WTC11 (cell line): ENCODE results near the gene GATC. TPM values are rescaled to one million over a fixed set of nuclear protein-coding genes. Genes with fewer than 3 reads are reported as not detected.

ENCODE experiments used
- ATAC-seq: fragments of 200-7000 bp; cut with Tn5 transposase; 2 replicates; pipeline ENCODE4 v1.10.0; 2021; ENCODE audit warnings: mild to moderate bottlenecking, moderate library complexity
- CTCF ChIA-PET: fragments of 300-600 bp; sonication (Branson Sonifier 250); formaldehyde crosslinking; loops from one replicate; lab custom pipeline; 2021; ENCODE audit warnings: antibody characterized with exemption; lab: Charles Lee
- POLR2A ChIA-PET: fragments of 350-600 bp; sonication (Branson Sonifier 250); formaldehyde crosslinking; loops from one replicate; lab custom pipeline; 2021; ENCODE audit warnings: antibody characterized with exemption; lab: Charles Lee
- DNase-seq: peaks from one replicate; pipeline ENCODE4 v3.0.0; 2021; ENCODE audit warnings: low spot score
- H3K27ac Mint-ChIP-seq: 2 replicates; pipeline ENCODE4 v1.8.0; 2021; ENCODE audit warnings: mixed read lengths
- H3K27me3 Mint-ChIP-seq: 2 replicates; pipeline ENCODE4 v1.8.0; 2021; ENCODE audit warnings: low read depth, mild to moderate bottlenecking, moderate library complexity, mixed read lengths
- H3K36me3 Mint-ChIP-seq: 2 replicates; pipeline ENCODE4 v1.8.0; 2021; ENCODE audit warnings: mixed read lengths
- H3K4me1 Mint-ChIP-seq: 2 replicates; pipeline ENCODE4 v1.8.0; 2022; ENCODE audit warnings: mixed read lengths
- H3K4me3 Mint-ChIP-seq: 2 replicates; pipeline ENCODE4 v1.8.0; 2021; ENCODE audit warnings: mild to moderate bottlenecking, moderate library complexity, mixed read lengths
- H3K9me3 Mint-ChIP-seq: 2 replicates; pipeline ENCODE4 v1.8.0; 2021; ENCODE audit warnings: mixed read lengths
- AR ChIP-seq: fragments of 250-450 bp; sonication (Bioruptor Pico); IDR thresholded peaks from 2 replicates; pipeline ENCODE4 v1.9.0; 2021; ENCODE audit warnings: mild to moderate bottlenecking
- ATF1 ChIP-seq: sonication (generic); formaldehyde crosslinking; IDR thresholded peaks from 2 replicates; pipeline ENCODE4 v1.8.1; 2023; ENCODE audit warnings: mild to moderate bottlenecking, moderate library complexity, missing genetic modification reagents
- ESRRA ChIP-seq: sonication (generic); formaldehyde crosslinking; IDR thresholded peaks from 2 replicates; pipeline ENCODE4 v1.8.1; 2022; ENCODE audit warnings: mild to moderate bottlenecking, missing genetic modification reagents, borderline replicate concordance
- FOXP1 ChIP-seq: sonication (generic); formaldehyde crosslinking; IDR thresholded peaks from 2 replicates; pipeline ENCODE4 v1.8.0; 2022; ENCODE audit warnings: missing genetic modification reagents, mild to moderate bottlenecking, moderate library complexity, borderline replicate concordance
- GABPB1 ChIP-seq: sonication (generic); formaldehyde crosslinking; IDR thresholded peaks from 2 replicates; pipeline ENCODE4 v1.8.1; 2023; ENCODE audit warnings: mild to moderate bottlenecking, missing genetic modification reagents
- GRHL2 ChIP-seq: fragments of 250-450 bp; sonication (Bioruptor Pico); IDR thresholded peaks from 2 replicates; pipeline ENCODE4 v1.8.0; 2022; ENCODE audit warnings: mild to moderate bottlenecking, moderate library complexity; ENCODE audit not compliant: insufficient replicate concordance, severe bottlenecking
- HMGA2 ChIP-seq: fragments of 250-450 bp; sonication (Bioruptor Pico); IDR thresholded peaks from 2 replicates; pipeline ENCODE4 v1.4.0; 2021; ENCODE audit warnings: mild to moderate bottlenecking, moderate library complexity
- HMGXB4 ChIP-seq: sonication (generic); formaldehyde crosslinking; IDR thresholded peaks from 2 replicates; pipeline ENCODE4 v1.8.1; 2023; ENCODE audit warnings: mild to moderate bottlenecking, moderate library complexity, missing genetic modification reagents
- IRF1 ChIP-seq: sonication (generic); formaldehyde crosslinking; IDR thresholded peaks from 2 replicates; pipeline ENCODE4 v1.8.0; 2023; ENCODE audit warnings: missing genetic modification reagents
- KAT7 ChIP-seq: sonication (generic); formaldehyde crosslinking; IDR thresholded peaks from 2 replicates; pipeline ENCODE4 v1.8.1; 2023; ENCODE audit warnings: missing genetic modification reagents, mild to moderate bottlenecking, borderline replicate concordance
- NR2C2 ChIP-seq: sonication (generic); formaldehyde crosslinking; IDR thresholded peaks from 2 replicates; pipeline ENCODE4 v1.8.0; 2022; ENCODE audit warnings: mild to moderate bottlenecking, missing genetic modification reagents
- OVOL2 ChIP-seq: fragments of 250-450 bp; sonication (Bioruptor Pico); IDR thresholded peaks from 2 replicates; pipeline ENCODE4 v1.9.0; 2021; ENCODE audit warnings: mild to moderate bottlenecking, borderline replicate concordance
- PRDM15 ChIP-seq: sonication (generic); formaldehyde crosslinking; IDR thresholded peaks from 2 replicates; pipeline ENCODE4 v1.8.0; 2022; ENCODE audit warnings: missing genetic modification reagents
- SOX15 ChIP-seq: fragments of 250-450 bp; sonication (Bioruptor Pico); IDR thresholded peaks from 2 replicates; pipeline ENCODE4 v1.9.0; 2021; ENCODE audit warnings: mild to moderate bottlenecking
- STAT6 ChIP-seq: sonication (generic); formaldehyde crosslinking; conservative IDR thresholded peaks from 2 replicates; pipeline ENCODE4 v1.8.1; 2023; ENCODE audit warnings: mild to moderate bottlenecking, low read depth, missing genetic modification reagents, moderate library complexity
- TCF7 ChIP-seq: sonication (generic); formaldehyde crosslinking; IDR thresholded peaks from 2 replicates; pipeline ENCODE4 v1.8.0; 2022; ENCODE audit warnings: mild to moderate bottlenecking, low read depth, missing genetic modification reagents, moderate library complexity
- TP53 ChIP-seq: sonication (generic); formaldehyde crosslinking; IDR thresholded peaks from 2 replicates; pipeline ENCODE4 v1.8.1; 2023; ENCODE audit warnings: mild to moderate bottlenecking, missing genetic modification reagents
- ZNF138 ChIP-seq: sonication (generic); formaldehyde crosslinking; conservative IDR thresholded peaks from 2 replicates; pipeline ENCODE4 v1.8.1; 2022; ENCODE audit warnings: mild to moderate bottlenecking, moderate library complexity, missing genetic modification reagents
- ZNF281 ChIP-seq: sonication (generic); formaldehyde crosslinking; IDR thresholded peaks from 2 replicates; pipeline ENCODE4 v1.8.0; 2023; ENCODE audit warnings: mild to moderate bottlenecking, missing genetic modification reagents
- ZNF317 ChIP-seq: sonication (generic); formaldehyde crosslinking; IDR thresholded peaks from 2 replicates; pipeline ENCODE4 v1.8.1; 2023; ENCODE audit warnings: low read depth, mild to moderate bottlenecking, moderate library complexity, missing genetic modification reagents, borderline replicate concordance
- total RNA-seq: library from RNA; stranded (reverse); gene quantifications from 3 replicates; pipeline ENCODE4 v1.2.3, GENCODE V29; 2021

GATC gene
- total RNA-seq, 1 experiment from 2014 or later, result 33.9 TPM

GRCh38 chr12:120481022-120481767 lies 35.0 kb downstream of the GATC start (continued):
- TF ChIP-seq PRDM15 (CRISPR knock-in tag), result no peak
- TF ChIP-seq KAT7 (CRISPR knock-in tag), result no peak
- TF ChIP-seq ATF1, result no peak
- TF ChIP-seq IRF1 (CRISPR knock-in tag), result no peak
- no peak for TF ChIP-seq HMGXB4 (CRISPR knock-in tag)
- no peak for TF ChIP-seq STAT6 (CRISPR knock-in tag)
- TF ChIP-seq AR, result no peak
- TF ChIP-seq OVOL2, result no peak
- no peak for TF ChIP-seq SOX15 (CRISPR knock-in tag)
- no peak for TF ChIP-seq ZNF138 (CRISPR knock-in tag)
- TF ChIP-seq GABPB1 (CRISPR knock-in tag), result no peak

GRCh38 chr12:120483621-120484020 lies 37.4 kb downstream of the GATC start:
- CTCF ChIA-PET, result interaction anchor here (1.1 to 2.2 kb wide), 4 partner anchors 14 to 256 kb away, joined by 3 to 8 read pairs (median 4); partner anchors contain the start of gene SRSF9
- no peaks in the 10 kb centered on the region for H3K27me3 Mint-ChIP-seq
- DNase-seq (no peak), ATAC-seq (no peak)
- POLR2A ChIA-PET, result no interaction called here
- no peaks in the 10 kb centered on the region for H3K9me3 Mint-ChIP-seq
- H3K4me3 Mint-ChIP-seq, result no peak overlapping the region
- peaks cover 6% of the 10 kb centered on the region for H3K4me1 Mint-ChIP-seq
- peak overlapping the region; percentile 10; the same call in 1 of the 2 replicates for H3K27ac Mint-ChIP-seq
- H3K36me3 Mint-ChIP-seq, result no peaks in the 10 kb centered on the region
- TF ChIP-seq GRHL2 (CRISPR knock-in tag), result no peak
- TF ChIP-seq NR2C2 (CRISPR knock-in tag), result no peak
- no peak for TF ChIP-seq HMGA2
- TF ChIP-seq IRF1 (CRISPR knock-in tag), result no peak
- no peak for TF ChIP-seq ESRRA (CRISPR knock-in tag)
- TF ChIP-seq ZNF317 (CRISPR knock-in tag), result no peak
- TF ChIP-seq TCF7 (CRISPR knock-in tag), result no peak
- TF ChIP-seq FOXP1, result no peak
- TF ChIP-seq ZNF281 (CRISPR knock-in tag), result no peak
- no peak for TF ChIP-seq TP53
